ENCODE measurements around the gene UBE2D4. TPM values are rescaled to one million over a fixed set of nuclear protein-coding genes. Genes with fewer than 3 reads are reported as not detected.
A peak's percentile ranks its signal among the peaks of the same experiment; 100 is the strongest.
"Not testable (repeated sequence)": the region's sequence is repeated elsewhere in the genome, so short reads cannot be mapped to it uniquely, and the experiment has no call there.

UBE2D4 gene
- total RNA-seq, 2 experiments from 2014 or later: 11.4 to 12.8 TPM

GRCh38 chr7:43891069-43891955 is 34.9 kb upstream of the UBE2D4 start:
- peaks cover 4% of the 10 kb centered on the region for H3K36me3 Mint-ChIP-seq (ENCODE audit: low read depth)
- no peak for DNase-seq
- CTCF ChIA-PET: interaction anchor here (0.6 kb wide), 2 partner anchors 32 to 320 kb away, joined by 3 to 5 read pairs; no protein-coding TSS in a partner anchor
- intact Hi-C loops (cut with micrococcal nuclease): no loop called here
- H3K27me3 Mint-ChIP-seq (ENCODE audit: low read depth): no peaks in the 10 kb centered on the region
- H3K27ac Mint-ChIP-seq: no peak overlapping the region
- peaks cover 42% of the 10 kb centered on the region for H3K4me1 Mint-ChIP-seq (ENCODE audit: low read depth)
- H3K9me3 Mint-ChIP-seq: no peaks in the 10 kb centered on the region
- no peak overlapping the region for H3K4me3 Mint-ChIP-seq

DNA sequence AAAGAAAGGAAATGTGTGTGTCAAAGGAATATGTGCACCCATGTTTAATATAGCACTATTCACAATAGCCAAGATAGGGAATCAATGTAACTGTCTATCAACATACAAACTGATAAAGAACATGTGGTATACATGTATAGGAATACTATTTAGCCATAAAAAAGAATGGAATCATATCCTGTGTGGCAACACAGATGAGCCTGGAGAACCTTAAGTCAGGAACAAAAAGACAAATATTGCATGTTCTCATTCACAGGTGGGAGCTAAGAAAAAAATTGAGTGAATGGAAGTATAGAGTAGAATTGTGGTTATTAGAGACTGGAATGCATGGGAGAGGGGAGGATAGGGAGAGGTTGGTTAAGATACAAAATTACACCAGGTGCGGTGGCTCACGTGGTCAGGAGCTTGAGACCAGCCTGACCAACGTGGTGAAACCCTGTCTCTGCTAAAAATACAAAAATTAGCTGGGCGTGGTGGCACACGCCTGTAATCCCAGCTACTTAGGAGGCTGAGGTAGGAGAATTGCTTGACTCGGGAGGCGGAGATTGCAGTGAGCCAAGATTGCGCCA is 30.3 kb upstream of the UBE2D4 start:
- Mint-ChIP-seq H3K27me3 (ENCODE audit: low read depth) (no peaks in the 10 kb centered on the region), H3K27ac (no peak overlapping the region), H3K4me3 (no peak overlapping the region), H3K9me3 (no peaks in the 10 kb centered on the region), H3K4me1 (ENCODE audit: low read depth) (peaks cover 20% of the 10 kb centered on the region), H3K36me3 (ENCODE audit: low read depth) (peaks cover 4% of the 10 kb centered on the region)
- CTCF ChIA-PET: no interaction called here
- DNase-seq: no peak
- intact Hi-C loops (cut with micrococcal nuclease): no loop called here

- intact Hi-C loops (cut with micrococcal nuclease); H3K4me3 Mint-ChIP-seq; H3K36me3 Mint-ChIP-seq (ENCODE audit: low read depth); H3K27ac Mint-ChIP-seq; H3K9me3 Mint-ChIP-seq; CTCF ChIA-PET; DNase-seq; H3K27me3 Mint-ChIP-seq (ENCODE audit: low read depth): not testable (repeated sequence)
- peaks cover 17% of the 10 kb centered on the region for H3K4me1 Mint-ChIP-seq (ENCODE audit: low read depth)
These were observed 27.7 kb upstream of the UBE2D4 start for GRCh38 chr7:43898571-43898970.

DNA sequence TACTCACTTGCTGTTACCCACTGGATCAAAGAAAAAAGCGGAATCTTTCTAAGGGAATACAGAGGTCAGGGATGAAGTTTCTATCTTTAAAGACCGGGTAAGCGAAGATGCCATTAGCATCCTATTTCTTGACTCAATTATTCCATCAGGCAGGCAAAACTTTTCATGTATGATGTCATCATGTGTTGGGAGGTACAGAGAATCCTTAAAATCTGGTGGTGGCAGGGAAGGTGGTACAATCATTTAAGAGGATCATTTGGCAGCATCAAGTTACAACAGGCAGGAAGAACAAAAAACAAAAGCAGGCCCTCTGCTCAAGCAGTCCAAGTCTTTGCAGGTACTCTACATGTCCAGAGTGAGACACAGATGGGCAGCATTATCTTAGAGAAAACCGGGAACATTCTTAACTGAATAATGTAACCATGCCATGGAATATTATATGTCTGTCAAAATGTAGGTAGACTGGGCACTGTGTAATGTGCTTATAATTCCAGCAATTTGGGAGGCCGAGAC is 23.6 kb upstream of the UBE2D4 start:
- peaks cover 35% of the 10 kb centered on the region for H3K4me1 Mint-ChIP-seq (ENCODE audit: low read depth)
- peaks cover 5% of the 10 kb centered on the region for H3K36me3 Mint-ChIP-seq (ENCODE audit: low read depth)
- no peak overlapping the region for H3K27ac Mint-ChIP-seq
- no peaks in the 10 kb centered on the region for H3K27me3 Mint-ChIP-seq (ENCODE audit: low read depth)
- intact Hi-C loops (cut with micrococcal nuclease): no loop called here
- H3K4me3 Mint-ChIP-seq: no peak overlapping the region
- H3K9me3 Mint-ChIP-seq: no peaks in the 10 kb centered on the region
- DNase-seq: no peak
- CTCF ChIA-PET: no interaction called here

GRCh38 chr7:43904533-43905208 is 21.6 kb upstream of the UBE2D4 start:
- intact Hi-C loops (cut with micrococcal nuclease): no loop called here

DNA sequence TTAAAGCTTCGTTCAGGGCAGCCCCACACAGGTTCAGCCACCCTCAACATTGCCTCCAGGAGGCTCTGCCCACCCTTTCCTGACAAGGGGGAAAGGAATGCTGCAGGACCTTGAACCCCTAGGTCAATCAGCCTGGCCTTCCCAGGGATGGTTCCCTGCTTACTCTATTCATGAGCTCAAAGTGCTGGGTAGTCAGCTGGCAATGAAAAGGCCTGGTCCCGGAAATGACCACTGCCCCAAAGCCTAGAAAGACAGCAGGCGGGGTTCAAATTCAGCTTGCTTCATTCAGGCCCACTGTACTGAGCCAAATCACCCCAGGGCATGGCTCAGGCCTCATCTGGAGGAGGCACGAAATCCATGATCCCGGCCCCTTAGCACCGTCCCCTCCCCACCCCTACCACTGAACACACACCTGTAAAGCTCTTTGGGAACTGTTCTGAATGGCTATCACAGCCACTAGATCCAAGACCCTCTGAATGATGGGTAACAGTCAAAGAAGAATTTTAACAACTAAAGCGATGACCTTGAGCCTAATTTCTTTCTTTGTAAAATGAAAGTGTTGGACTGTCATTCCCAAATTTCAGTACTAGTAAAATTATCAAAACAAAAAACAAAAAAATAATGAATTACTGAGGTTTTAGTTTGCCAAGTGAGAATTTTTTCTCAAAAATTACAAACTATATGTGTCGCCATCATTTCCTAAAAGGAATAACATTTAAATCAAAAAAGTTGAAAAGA is 20.9 kb upstream of the UBE2D4 start:
- CTCF ChIA-PET: no interaction called here
- Mint-ChIP-seq H3K27me3 (ENCODE audit: low read depth) (no peaks in the 10 kb centered on the region), H3K27ac (peak overlapping the region; percentile 91), H3K4me1 (ENCODE audit: low read depth) (peaks cover 35% of the 10 kb centered on the region), H3K4me3 (peak overlapping the region; percentile 92), H3K9me3 (no peaks in the 10 kb centered on the region), H3K36me3 (ENCODE audit: low read depth) (peaks cover 5% of the 10 kb centered on the region)
- DNase-seq: no peak
- intact Hi-C loops (cut with micrococcal nuclease): no loop called here

More at GRCh38 chr7:43904533-43905208, 21.6 kb upstream of the UBE2D4 start:
- H3K27ac Mint-ChIP-seq: no peak overlapping the region
- H3K4me3 Mint-ChIP-seq: peak overlapping the region; percentile 92
- DNase-seq: no peak
- CTCF ChIA-PET: interaction anchor here (0.9 kb wide), 1 partner anchor 11 kb away, joined by 3 read pairs; no protein-coding TSS in a partner anchor
- peaks cover 5% of the 10 kb centered on the region for H3K36me3 Mint-ChIP-seq (ENCODE audit: low read depth)
- no peaks in the 10 kb centered on the region for H3K27me3 Mint-ChIP-seq (ENCODE audit: low read depth)
- peaks cover 35% of the 10 kb centered on the region for H3K4me1 Mint-ChIP-seq (ENCODE audit: low read depth)
- no peaks in the 10 kb centered on the region for H3K9me3 Mint-ChIP-seq

DNA sequence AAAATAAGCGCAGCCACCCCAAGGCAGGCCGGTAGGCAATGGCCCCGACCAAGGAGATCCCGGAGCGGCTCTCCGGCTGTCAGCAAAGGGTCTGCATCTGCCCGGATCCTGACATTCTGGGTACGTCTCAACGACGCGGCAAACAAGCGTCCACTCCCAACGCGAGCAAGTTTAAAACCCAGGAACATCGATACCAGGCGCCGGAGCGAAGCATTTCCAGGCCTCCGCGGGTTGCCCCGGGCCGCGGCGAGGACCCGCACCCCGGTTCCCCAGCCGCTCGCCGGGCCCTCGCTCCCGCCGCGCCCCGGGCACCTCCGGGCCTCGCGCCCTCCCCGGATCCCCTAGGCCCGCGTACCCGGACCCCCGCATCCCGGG is 20.3 kb upstream of the UBE2D4 start:
- peaks cover 5% of the 10 kb centered on the region for H3K36me3 Mint-ChIP-seq (ENCODE audit: low read depth)
- H3K4me3 Mint-ChIP-seq: peak overlapping the region; percentile 92
- CTCF ChIA-PET: no interaction called here

DNA sequence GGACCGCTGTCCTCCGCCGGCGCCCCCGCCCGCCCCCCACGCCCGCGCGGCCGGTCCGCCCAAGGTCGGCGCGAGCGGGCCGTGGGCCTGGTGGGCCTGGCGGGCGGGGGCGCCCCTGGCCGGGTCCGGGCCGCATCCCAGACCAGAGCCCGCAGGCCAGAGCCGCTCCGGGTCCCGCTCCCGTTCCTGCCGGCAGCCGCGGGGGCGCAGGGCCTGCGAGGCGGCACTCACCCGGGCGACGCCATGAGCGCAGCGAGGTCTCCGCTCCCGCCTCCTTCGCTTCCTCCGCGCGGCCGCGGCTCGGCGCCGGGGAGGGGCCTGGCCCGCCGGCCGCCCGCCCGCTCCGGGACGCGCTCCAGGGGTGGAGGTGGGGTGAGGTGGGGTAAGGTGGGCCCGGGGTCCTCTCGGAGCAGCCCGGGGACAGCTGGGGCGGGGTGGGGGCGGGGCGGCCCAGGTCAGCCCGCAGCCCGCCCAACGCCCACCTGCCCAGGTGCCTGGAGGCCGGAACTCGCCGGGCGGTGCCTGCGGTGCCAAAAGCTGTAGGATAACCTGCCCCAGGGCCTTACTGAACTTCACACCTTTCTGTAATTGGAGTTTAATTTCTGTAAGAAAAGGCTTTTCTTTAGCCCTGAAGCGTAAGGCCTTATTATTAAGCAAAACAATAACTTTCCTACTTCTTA is 19.8 kb upstream of the UBE2D4 start, which contains the start of gene URGCP:
Gene URGCP (minus strand): TSS at position 266 of the 680 bp plus-strand sequence. CDS start 21 bp downstream, at position 245.
- CTCF ChIA-PET: no interaction called here
- no peaks in the 10 kb centered on the region for H3K9me3 Mint-ChIP-seq
- H3K36me3 Mint-ChIP-seq (ENCODE audit: low read depth): peaks cover 5% of the 10 kb centered on the region
- H3K27me3 Mint-ChIP-seq (ENCODE audit: low read depth): no peaks in the 10 kb centered on the region
- H3K4me1 Mint-ChIP-seq (ENCODE audit: low read depth): peaks cover 35% of the 10 kb centered on the region
- intact Hi-C loops (cut with micrococcal nuclease): loop anchor here (1.0 kb wide), 2 partner anchors 20 to 37 kb away; partner anchors contain the start of genes MRPS24 and UBE2D4
- peak within 1 kb of the TSS; percentile 91 for H3K27ac Mint-ChIP-seq
- DNase-seq: peak; percentile 54
- H3K4me3 Mint-ChIP-seq: peak within 1 kb of the TSS; percentile 92

More for the DNA sequence above, 20.3 kb upstream of the UBE2D4 start:
- intact Hi-C loops (cut with micrococcal nuclease): loop anchor here (1.0 kb wide), 2 partner anchors 20 to 37 kb away; partner anchors contain the start of genes MRPS24 and UBE2D4
- DNase-seq: peak; percentile 40
- H3K27me3 Mint-ChIP-seq (ENCODE audit: low read depth): no peaks in the 10 kb centered on the region
- no peaks in the 10 kb centered on the region for H3K9me3 Mint-ChIP-seq
- H3K4me1 Mint-ChIP-seq (ENCODE audit: low read depth): peaks cover 35% of the 10 kb centered on the region
- peak overlapping the region; percentile 91 for H3K27ac Mint-ChIP-seq

GRCh38 chr7:43914795-43915194 is 11.4 kb upstream of the UBE2D4 start:
- Mint-ChIP-seq H3K27ac (no peak overlapping the region), H3K36me3 (ENCODE audit: low read depth) (peaks cover 9% of the 10 kb centered on the region), H3K4me1 (ENCODE audit: low read depth) (peaks cover 4% of the 10 kb centered on the region), H3K9me3 (no peaks in the 10 kb centered on the region), H3K27me3 (ENCODE audit: low read depth) (no peaks in the 10 kb centered on the region), H3K4me3 (no peak overlapping the region)
- intact Hi-C loops (cut with micrococcal nuclease): no loop called here
- no peak for DNase-seq
- CTCF ChIA-PET: interaction anchor here (0.6 kb wide), 1 partner anchor 87 kb away, joined by 3 read pairs; no protein-coding TSS in a partner anchor

- Mint-ChIP-seq H3K4me3 (no peak overlapping the region), H3K27me3 (ENCODE audit: low read depth) (no peaks in the 10 kb centered on the region), H3K36me3 (ENCODE audit: low read depth) (peaks cover 9% of the 10 kb centered on the region), H3K4me1 (ENCODE audit: low read depth) (peaks cover 4% of the 10 kb centered on the region), H3K27ac (no peak overlapping the region), H3K9me3 (no peaks in the 10 kb centered on the region)
- no peak for DNase-seq
- CTCF ChIA-PET: interaction anchor here (0.6 kb wide), 1 partner anchor 29 kb away, joined by 4 read pairs; no protein-coding TSS in a partner anchor
- intact Hi-C loops (cut with micrococcal nuclease): no loop called here
These were observed 10.3 kb upstream of the UBE2D4 start for GRCh38 chr7:43915907-43916306.

- H3K4me3 Mint-ChIP-seq: no peak overlapping the region
- H3K27ac Mint-ChIP-seq: no peak overlapping the region
- H3K27me3 Mint-ChIP-seq (ENCODE audit: low read depth): no peaks in the 10 kb centered on the region
- CTCF ChIA-PET: no interaction called here
- H3K9me3 Mint-ChIP-seq: peaks cover 2% of the 10 kb centered on the region
- peaks cover 26% of the 10 kb centered on the region for H3K36me3 Mint-ChIP-seq (ENCODE audit: low read depth)
- no peak for DNase-seq
- intact Hi-C loops (cut with micrococcal nuclease): no loop called here
- peaks cover 19% of the 10 kb centered on the region for H3K4me1 Mint-ChIP-seq (ENCODE audit: low read depth)
These were observed 4.8 kb upstream of the UBE2D4 start for GRCh38 chr7:43921423-43921822.
